ENCODE data around the gene STARD3. TPM values are rescaled to one million over a fixed set of nuclear protein-coding genes. Genes with fewer than 3 reads are reported as not detected.

Gene STARD3
- total RNA-seq, 1 donor from 2014 or later = 15.2 TPM

DNA sequence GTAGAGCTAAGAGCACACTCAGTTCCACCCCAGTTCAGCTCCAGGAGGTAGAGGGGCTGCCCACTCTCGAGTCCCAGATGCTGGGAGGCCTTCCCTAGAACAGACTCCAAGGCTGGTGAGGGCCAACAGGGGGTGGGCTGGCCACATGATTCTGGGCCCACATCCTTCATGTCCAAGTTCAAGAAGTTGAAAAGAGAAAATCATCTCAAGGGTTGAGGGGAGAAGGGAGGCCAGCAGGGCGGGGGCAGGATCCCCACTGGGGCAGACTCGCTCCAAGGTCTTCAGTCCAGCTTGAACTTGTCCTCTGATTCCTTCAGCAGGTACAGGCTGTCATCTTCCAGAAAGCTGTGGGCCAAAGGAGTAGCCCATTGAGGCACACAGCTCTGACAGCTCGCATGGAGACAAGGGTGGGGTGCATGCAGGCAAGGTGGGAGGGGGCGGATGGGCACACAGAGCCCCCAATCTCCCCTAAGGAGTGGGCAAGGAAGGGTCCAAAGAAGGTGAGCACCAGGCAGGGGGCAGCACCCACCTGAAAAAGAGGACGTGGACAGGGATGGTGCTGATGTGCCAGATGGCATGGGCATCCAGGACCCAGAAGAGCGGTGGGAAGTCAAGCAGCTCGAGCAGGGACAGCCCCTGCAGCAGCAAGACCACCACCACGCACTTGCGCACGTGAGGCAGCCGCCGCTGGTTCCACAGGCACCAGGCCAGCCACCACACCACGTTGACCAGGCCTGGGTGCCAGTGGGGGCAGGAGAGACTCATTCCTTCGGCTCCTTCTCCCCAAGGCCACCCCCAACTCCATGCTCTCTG is 35.8 kb downstream of the STARD3 start:
- DNase-seq = no peak

- no peak for DNase-seq
These were observed 36.6 kb downstream of the STARD3 start for GRCh38 chr17:39673335-39674081.

DNA sequence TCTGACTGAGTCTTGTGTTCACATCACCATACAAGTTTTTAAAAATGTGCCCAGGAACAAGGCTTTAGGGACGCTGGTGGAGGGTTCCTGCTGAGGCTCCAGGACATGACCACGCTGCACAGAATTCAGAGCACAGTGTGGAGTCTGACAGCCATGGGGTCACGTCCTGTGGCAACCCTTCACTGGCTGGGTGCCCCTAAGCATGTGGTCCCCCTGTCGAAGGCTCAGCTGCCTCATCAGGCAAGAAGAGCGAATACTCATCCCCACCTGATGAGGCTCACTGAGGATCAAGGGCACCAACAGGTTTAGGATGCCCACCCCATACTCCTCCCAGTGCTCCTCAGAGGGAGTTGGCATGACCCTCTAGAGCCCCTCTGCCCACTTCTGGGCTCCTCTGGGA is 37.2 kb downstream of the STARD3 start:
- DNase-seq = no peak

- peak; percentile 66 for DNase-seq
These were observed 37.9 kb downstream of the STARD3 start for GRCh38 chr17:39674702-39675389.

GRCh38 chr17:39675390-39676082 is 38.6 kb downstream of the STARD3 start:
- no peak for DNase-seq

DNA sequence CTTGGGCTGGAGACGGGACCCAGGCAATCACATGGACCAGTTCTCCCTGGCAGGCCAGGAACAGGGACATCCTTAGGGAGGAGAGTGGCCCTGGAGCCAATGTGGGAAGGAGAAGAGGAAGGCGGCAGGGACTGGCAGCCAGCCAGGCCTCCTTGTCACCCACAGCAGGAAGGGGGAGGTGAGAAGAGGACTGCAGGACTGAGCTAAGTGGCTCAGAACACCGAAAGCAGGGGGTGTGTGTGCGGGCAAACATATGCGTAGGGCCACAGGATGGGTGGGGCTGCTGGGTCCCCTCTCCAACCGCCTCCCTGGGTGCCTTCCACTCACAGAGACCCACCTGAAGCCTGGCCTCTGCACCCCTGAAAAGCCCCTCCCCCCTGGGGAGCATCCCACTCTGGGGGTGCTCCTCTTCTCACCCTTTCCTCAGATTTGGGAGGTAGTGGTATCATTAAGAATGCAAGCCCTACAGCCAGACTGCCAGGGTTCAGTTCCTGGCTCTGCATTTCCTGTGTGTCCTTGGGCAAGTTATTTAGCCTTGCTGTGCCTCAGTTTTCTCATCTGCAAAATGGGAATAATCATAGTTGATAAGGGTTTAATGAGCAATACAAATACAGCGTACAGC is 39.4 kb downstream of the STARD3 start:
- DNase-seq = peak; percentile 66

GRCh38 chr17:39677072-39677471 is 40.1 kb downstream of the STARD3 start:
- no peak for DNase-seq

GRCh38 chr17:39677542-39678339 is 40.8 kb downstream of the STARD3 start:
- DNase-seq = peak; percentile 94

DNA sequence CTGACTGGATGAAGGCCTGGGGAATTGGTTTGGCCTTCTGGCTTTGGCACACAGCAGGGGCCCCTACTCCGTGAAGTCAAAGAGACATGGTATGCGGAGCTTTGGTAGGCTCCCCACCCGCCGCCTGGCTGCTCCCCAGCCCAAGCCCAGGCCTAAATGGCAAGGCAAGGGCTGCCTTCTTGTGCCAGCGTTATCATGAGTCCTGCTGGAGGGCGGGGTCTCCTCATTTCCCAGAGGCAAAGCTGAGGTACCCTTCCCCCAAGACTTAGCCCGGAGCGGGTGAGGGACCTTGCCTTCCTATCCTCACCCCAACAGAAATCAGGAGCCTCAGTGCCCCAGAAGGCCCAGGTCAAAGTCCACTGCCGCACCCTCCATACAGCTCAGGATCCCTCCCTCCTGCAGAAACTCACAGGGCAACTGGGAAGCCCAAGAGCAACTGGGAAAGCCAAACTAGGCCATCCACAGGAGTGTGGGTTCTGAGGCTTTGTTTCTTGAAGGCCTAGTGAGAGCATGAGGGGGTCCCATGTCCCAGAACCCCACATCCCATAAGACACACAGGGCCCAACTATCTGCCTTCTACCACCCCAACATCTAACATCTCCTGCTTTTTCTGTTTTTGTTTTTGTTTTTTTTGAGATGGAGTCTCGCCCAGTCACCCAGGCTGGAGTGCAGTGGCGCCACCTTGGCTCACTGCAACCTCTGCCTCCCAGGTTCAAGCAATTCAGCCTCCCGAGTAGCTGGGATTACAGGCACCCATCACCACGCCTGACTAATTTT is 41.6 kb downstream of the STARD3 start:
- no peak for DNase-seq

DNA sequence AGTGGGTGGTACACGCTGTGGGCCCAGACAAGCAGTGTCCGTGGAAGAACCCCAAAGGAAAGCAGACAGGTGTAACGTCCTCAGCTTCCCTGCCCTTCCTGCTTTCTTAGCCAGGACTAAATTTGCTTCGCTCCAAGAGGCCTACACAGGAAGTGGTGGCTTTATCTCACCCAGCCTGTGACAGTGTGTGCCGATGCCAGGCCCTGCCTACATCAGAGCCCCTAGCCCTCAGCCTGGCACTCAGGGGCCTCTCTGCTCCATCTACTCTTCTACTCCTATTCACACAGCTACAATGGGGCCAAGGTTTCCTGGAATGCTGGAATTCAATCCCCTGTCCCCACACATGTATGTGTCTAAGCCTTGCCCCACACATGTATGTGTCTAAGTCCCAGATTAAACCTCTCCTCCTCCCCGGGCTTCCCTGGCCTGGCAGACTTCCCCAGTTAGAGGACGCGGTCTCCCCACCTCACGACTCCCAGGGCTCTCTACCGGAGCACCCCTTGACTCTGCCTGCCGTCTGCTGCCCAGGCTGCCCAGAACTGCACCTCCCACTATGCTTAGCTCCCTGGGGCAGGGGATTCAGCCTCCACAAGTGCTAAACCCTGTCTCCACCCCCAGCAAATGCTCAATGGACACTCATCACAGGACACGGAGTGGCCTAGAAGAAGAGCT is 42.7 kb downstream of the STARD3 start:
- no peak for DNase-seq

GRCh38 chr17:39683295-39683939 is 46.5 kb downstream of the STARD3 start:
- no peak for DNase-seq

DNA sequence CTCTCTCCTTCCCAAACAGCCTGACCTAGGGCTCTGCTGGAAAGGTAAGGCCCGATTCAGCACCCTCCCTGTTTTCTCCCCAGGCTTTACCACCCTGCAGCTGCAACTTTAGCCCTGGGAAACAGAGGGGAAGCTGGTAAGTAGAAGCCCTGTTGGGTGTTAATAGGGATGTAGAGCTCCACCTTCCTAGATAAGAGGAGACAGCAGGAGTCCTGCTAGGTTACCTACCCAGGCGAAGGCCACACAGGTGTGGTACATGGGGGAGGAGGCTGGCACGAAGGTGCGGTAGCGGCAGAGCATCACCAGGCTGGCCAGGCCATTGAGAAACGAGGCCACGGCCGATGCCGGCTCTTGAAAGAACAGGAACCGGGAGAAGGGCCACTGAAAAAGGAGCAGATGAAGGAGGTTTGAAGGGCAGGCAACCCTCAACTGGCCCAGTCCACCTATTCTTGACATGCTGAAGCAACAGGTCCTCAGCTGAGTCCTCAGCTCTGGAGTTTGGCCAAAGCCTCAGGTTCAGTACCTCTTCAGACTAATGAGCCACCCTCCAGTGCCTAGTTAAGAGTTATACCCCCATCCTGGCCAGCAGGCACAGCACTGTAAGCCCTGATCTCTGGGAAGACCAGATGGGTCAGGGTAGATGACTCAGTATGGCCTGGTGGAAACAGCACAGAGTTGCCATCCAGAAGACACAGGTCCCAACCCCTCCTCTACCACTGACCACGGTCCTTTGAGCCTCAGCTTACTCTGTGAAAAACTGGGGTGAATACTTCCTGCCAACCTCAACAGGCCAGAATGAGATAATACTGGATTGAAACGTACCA is 47.6 kb downstream of the STARD3 start:
- DNase-seq = no peak

GRCh38 chr17:39687101-39687545 is 50.2 kb downstream of the STARD3 start:
- DNase-seq = no peak

GRCh38 chr17:39687546-39688474 is 50.9 kb downstream of the STARD3 start, which contains the start of gene PGAP3:
Gene PGAP3, minus strand, starts transcription at chr17:39688057. Its CDS starts 43 bp downstream, at chr17:39688014.
- DNase-seq = peak; percentile 94

GRCh38 chr17:39688475-39688835 is 51.5 kb downstream of the STARD3 start:
- DNase-seq = no peak

DNA sequence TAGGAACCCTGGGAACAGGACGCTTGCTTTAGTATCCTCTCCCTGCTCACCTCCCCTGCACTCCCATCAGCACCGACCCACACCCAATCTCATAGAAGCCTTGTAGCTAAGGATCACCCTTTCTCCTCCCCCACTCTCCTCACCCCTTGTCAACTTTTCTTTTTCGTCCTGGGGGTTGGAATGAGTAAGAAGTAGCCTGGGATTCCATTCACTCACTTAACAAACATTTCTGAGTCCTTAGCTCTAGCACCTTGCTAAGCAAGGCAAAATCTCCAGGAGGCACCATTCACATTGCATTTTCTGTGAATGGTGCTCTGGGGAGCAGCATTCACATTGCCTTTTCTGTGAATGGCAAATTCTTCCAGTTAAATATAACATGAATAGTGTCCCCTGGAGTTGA is 52.0 kb downstream of the STARD3 start:
- no peak for DNase-seq

- DNase-seq = no peak
These were observed 57.6 kb downstream of the STARD3 start for GRCh38 chr17:39694593-39694992.

Measured in tongue (tissue), 2 donors.